PC-3 (cell line): ENCODE data around the gene COL11A1. TPM values are rescaled to one million over a fixed set of nuclear protein-coding genes. Genes with fewer than 3 reads are reported as not detected.
A peak's percentile ranks its signal among the peaks of the same experiment; 100 is the strongest.

Source experiments
- ATAC-seq: fragments of 200-7000 bp; cut with Tn5 transposase; 2 replicates; pipeline ENCODE4 v1.9.1; 2020; ENCODE audit warnings: mild to moderate bottlenecking, moderate library complexity
- BruUV-seq: library from RNA; stranded (reverse); fragments of 400-500 nt; replicated peaks from 2 replicates; lab custom pipeline; 2021; lab: Mats Ljungman, UMichigan
- CTCF ChIA-PET: fragments of 300-600 bp; sonication (Branson Sonifier 250); formaldehyde crosslinking; loops from one replicate; lab custom pipeline; 2022; ENCODE audit warnings: antibody characterized with exemption; lab: Charles Lee
- POLR2A ChIA-PET: fragments of 300-600 bp; sonication (Branson Sonifier 250); formaldehyde crosslinking; loops from one replicate; lab custom pipeline; 2022; ENCODE audit warnings: antibody characterized with exemption; ENCODE audit not compliant: unreplicated experiment; lab: Charles Lee
- DNase-seq: peaks from one replicate; pipeline ENCODE4 v3.0.0-alpha.2; 2015
- H2AFZ ChIP-seq: fragments of 300-600 bp; sonication (generic); 2 replicates; pipeline ENCODE4 v1.6.0; 2016; ENCODE audit warnings: antibody characterized with exemption, low read length
- H3F3A ChIP-seq: fragments of 300-600 bp; sonication (generic); one replicate; pipeline ENCODE4 v1.6.0; 2017; ENCODE audit warnings: antibody characterized with exemption, low read length, control low read depth, mild to moderate bottlenecking; ENCODE audit not compliant: unreplicated experiment
- H3K27ac ChIP-seq: fragments of 300-600 bp; sonication (generic); 2 replicates; pipeline ENCODE4 v1.5.1; 2016; ENCODE audit warnings: mild to moderate bottlenecking, low read length
- H3K27me3 ChIP-seq: fragments of 300-600 bp; sonication (generic); 2 replicates; pipeline ENCODE4 v1.6.1; 2016; ENCODE audit warnings: low read length, mixed read lengths
- H3K36me3 ChIP-seq: fragments of 300-600 bp; sonication (generic); 2 replicates; pipeline ENCODE4 v1.6.1; 2016; ENCODE audit warnings: low read depth, mixed run types, low read length, mixed read lengths
- H3K4me1 ChIP-seq: fragments of 300-600 bp; sonication (generic); 2 replicates; pipeline ENCODE4 v1.5.1; 2016; ENCODE audit warnings: low read length; ENCODE audit not compliant: insufficient read depth
- H3K4me2 ChIP-seq: fragments of 300-600 bp; sonication (generic); 2 replicates; pipeline ENCODE4 v1.6.0; 2016; ENCODE audit warnings: low read length
- H3K4me3 ChIP-seq: fragments of 300-600 bp; sonication (generic); 2 replicates; pipeline ENCODE4 v1.5.1; 2016; ENCODE audit warnings: mild to moderate bottlenecking, low read length, mixed read lengths
- H3K79me2 ChIP-seq: fragments of 300-600 bp; sonication (generic); 2 replicates; pipeline ENCODE4 v1.6.1; 2017; ENCODE audit warnings: low read length, mixed read lengths
- H3K9ac ChIP-seq: fragments of 300-600 bp; sonication (generic); 2 replicates; pipeline ENCODE4 v1.6.0; 2016; ENCODE audit warnings: mild to moderate bottlenecking, low read length
- H3K9me2 ChIP-seq: fragments of 300-600 bp; sonication (generic); replicated peaks from 2 replicates; pipeline ENCODE4 v1.6.1; 2016; ENCODE audit warnings: mixed run types, low read length, mixed read lengths
- H3K9me3 ChIP-seq: fragments of 300-600 bp; sonication (generic); 2 replicates; pipeline ENCODE4 v1.6.1; 2016; ENCODE audit warnings: low read length, mixed read lengths
- H4K20me1 ChIP-seq: fragments of 300-600 bp; sonication (generic); 2 replicates; pipeline ENCODE4 v1.6.1; 2016; ENCODE audit warnings: low read length, mixed read lengths
- CTCF ChIP-seq: fragments of 300-600 bp; sonication (generic); conservative IDR thresholded peaks from 2 replicates; pipeline ENCODE4 v1.5.1; 2017; ENCODE audit warnings: antibody characterized with exemption, low read depth, mild to moderate bottlenecking, low read length
- EZH2 ChIP-seq: fragments of 300-600 bp; sonication (generic); IDR thresholded peaks from one replicate; pipeline ENCODE4 v1.6.1; 2017; ENCODE audit warnings: antibody characterized with exemption, mild to moderate bottlenecking, low read length; ENCODE audit not compliant: unreplicated experiment
- EZH2phosphoT487 ChIP-seq: fragments of 300-600 bp; sonication (generic); IDR thresholded peaks from 2 replicates; pipeline ENCODE4 v1.6.1; 2018; ENCODE audit warnings: mild to moderate bottlenecking, antibody characterized with exemption, low read length, borderline replicate concordance
- intact Hi-C: fragments of 100-400 bp; cut with micrococcal nuclease; formaldehyde crosslinking; loops from 2 replicates; pipeline ENCODE4 v1.9.0; 2023
- total RNA-seq: library from RNA; depleted of rRNA; stranded (reverse); fragments of >200 nt; gene quantifications from 2 replicates; pipeline ENCODE4 v1.2.3, GENCODE V29; 2014

The COL11A1 gene
- total RNA-seq, 1 experiment from 2014 or later = not detected

GRCh38 chr1:102978874-102979273, 129.4 kb downstream of the COL11A1 start:
- intact Hi-C loops = no loop called here
- no peaks in the 10 kb centered on the region for H3K36me3 ChIP-seq
- ChIA-PET CTCF (no interaction called here), POLR2A (no interaction called here)
- DNase-seq (no peak), ATAC-seq (no peak)
- peaks cover 75% of the 10 kb centered on the region for H3K27me3 ChIP-seq
- no peak overlapping the region for H3K27ac ChIP-seq
- H2AFZ ChIP-seq = no peak overlapping the region
- no peaks in the 10 kb centered on the region for H3K4me1 ChIP-seq
- no peaks in the 10 kb centered on the region for H3K79me2 ChIP-seq
- H3K9ac ChIP-seq = no peak overlapping the region
- no peaks in the 10 kb centered on the region for H3K9me2 ChIP-seq
- TF ChIP-seq EZH2 = no peak
- no peak for TF ChIP-seq EZH2phosphoT487
- no peak overlapping the region for H3K4me2 ChIP-seq
- no peak overlapping the region for H3K4me3 ChIP-seq
- no peaks in the 10 kb centered on the region for H3K9me3 ChIP-seq
- no peaks in the 10 kb centered on the region for H4K20me1 ChIP-seq
- no peaks in the 10 kb centered on the region for H3F3A ChIP-seq
- no TSS peak for BruUV-seq

GRCh38 chr1:102977292-102977691, 131.0 kb downstream of the COL11A1 start:
- intact Hi-C loops = no loop called here
- H3K36me3 ChIP-seq = no peaks in the 10 kb centered on the region
- H3K4me3 ChIP-seq = no peak overlapping the region
- peaks cover 66% of the 10 kb centered on the region for H3K27me3 ChIP-seq
- no peak overlapping the region for H3K4me2 ChIP-seq
- H3K27ac ChIP-seq = no peak overlapping the region
- no peaks in the 10 kb centered on the region for H3K9me2 ChIP-seq
- BruUV-seq = no TSS peak
- ATAC-seq = no peak
- no peaks in the 10 kb centered on the region for H4K20me1 ChIP-seq
- no peaks in the 10 kb centered on the region for H3K9me3 ChIP-seq
- no peaks in the 10 kb centered on the region for H3F3A ChIP-seq
- no peak for TF ChIP-seq EZH2phosphoT487
- TF ChIP-seq CTCF = no peak
- no peak for TF ChIP-seq EZH2
- POLR2A ChIA-PET = no interaction called here
- no peak for DNase-seq
- H3K79me2 ChIP-seq = no peaks in the 10 kb centered on the region
- H3K4me1 ChIP-seq = no peaks in the 10 kb centered on the region
- H3K9ac ChIP-seq = no peak overlapping the region
- CTCF ChIA-PET = no interaction called here
- no peak overlapping the region for H2AFZ ChIP-seq

- Histone ChIP-seq H2AFZ (no peak overlapping the region), H3K9me3 (no peaks in the 10 kb centered on the region), H3K27ac (no peak overlapping the region), H3K27me3 (peaks cover 28% of the 10 kb centered on the region), H3F3A (no peaks in the 10 kb centered on the region), H4K20me1 (no peaks in the 10 kb centered on the region), H3K9ac (no peak overlapping the region), H3K36me3 (no peaks in the 10 kb centered on the region), H3K4me3 (no peak overlapping the region), H3K4me1 (no peaks in the 10 kb centered on the region), H3K4me2 (no peak overlapping the region), H3K9me2 (no peaks in the 10 kb centered on the region), H3K79me2 (no peaks in the 10 kb centered on the region)
- TF ChIP-seq CTCF = peak; percentile 82
- TF ChIP-seq EZH2phosphoT487 = no peak
- ATAC-seq = no peak
- intact Hi-C loops = no loop called here
- DNase-seq = peak; percentile 80
- no TSS peak for BruUV-seq
- ChIA-PET POLR2A (no interaction called here), CTCF (no interaction called here)
Observed at GRCh38 chr1:102970496-102971078, 137.7 kb downstream of the COL11A1 start.
